HT-29 (cell line): ENCODE measurements around the gene GFOD1. TPM values are rescaled to one million over a fixed set of nuclear protein-coding genes. Genes with fewer than 3 reads are reported as not detected.

Experiments used
- DNase-seq: peaks from one replicate; pipeline ENCODE4 v3.0.0-alpha.2; 2015; ENCODE audit warnings: low spot score
- total RNA-seq: library from RNA; depleted of rRNA; stranded (reverse); fragments of >200 nt; shearing (Covaris generic); gene quantifications from 2 replicates; pipeline ENCODE4 v1.2.3, GENCODE V29; 2014; rRNA removed

Gene GFOD1, protein sequence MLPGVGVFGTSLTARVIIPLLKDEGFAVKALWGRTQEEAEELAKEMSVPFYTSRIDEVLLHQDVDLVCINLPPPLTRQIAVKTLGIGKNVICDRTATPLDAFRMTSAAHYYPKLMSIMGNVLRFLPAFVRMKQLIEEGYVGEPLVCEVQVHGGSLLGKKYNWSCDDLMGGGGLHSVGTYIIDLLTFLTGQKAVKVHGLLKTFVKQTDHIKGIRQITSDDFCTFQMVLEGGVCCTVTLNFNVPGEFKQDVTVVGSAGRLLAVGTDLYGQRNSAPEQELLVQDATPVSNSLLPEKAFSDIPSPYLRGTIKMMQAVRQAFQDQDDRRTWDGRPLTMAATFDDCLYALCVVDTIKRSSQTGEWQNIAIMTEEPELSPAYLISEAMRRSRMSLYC
- 13.3 and 13.5 TPM in 2 replicates for total RNA-seq

DNA sequence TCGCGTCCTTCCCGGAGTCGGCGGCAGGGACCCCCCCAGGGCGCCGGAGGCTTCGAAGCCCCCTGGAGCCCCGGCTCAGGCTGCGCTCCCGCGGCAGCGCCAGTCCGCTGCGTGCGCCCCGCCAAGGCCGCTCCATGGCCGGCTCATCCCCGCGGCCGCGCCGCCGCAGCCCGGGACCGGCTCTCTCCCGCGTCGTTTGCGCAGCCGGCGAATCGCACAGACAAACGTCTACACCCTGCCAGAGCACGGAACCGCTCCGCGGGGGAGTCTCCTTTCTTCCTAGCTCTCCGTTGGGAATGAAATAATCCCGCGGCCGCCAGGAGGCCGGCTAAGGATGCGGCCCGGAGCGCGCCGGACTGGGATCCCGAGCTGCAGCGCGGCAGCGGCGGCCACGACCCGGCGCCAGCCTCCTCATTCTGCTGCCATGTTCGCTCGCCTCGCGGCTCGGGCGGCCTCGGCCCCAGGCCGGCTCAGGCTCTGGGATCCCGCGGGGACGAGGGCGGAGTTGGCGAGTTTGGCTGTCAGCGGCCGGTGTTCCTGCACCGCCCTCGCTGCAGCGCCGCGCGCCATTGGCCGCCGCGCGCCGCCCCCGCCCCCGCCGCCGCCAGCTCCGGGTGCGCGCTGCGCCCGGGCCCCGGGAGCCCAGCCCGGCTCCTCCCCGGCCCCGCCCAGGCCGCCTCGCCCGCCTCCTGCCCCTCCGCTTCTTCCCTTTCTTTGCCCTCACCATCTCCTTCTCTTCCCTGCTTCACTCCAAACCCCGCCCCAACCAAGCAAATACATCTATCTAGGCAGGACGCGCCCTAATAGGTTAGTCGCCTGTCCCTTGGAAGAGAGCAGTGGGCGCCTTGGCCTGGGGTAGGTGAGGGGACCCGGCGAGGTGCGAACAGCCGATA lies at the start of gene GFOD1:
TSS of gene GFOD1 (minus strand) at position 479 of the 893 bp plus-strand sequence. CDS start 710 bp downstream, outside the sequence.
- peak; percentile 85 for DNase-seq

DNA sequence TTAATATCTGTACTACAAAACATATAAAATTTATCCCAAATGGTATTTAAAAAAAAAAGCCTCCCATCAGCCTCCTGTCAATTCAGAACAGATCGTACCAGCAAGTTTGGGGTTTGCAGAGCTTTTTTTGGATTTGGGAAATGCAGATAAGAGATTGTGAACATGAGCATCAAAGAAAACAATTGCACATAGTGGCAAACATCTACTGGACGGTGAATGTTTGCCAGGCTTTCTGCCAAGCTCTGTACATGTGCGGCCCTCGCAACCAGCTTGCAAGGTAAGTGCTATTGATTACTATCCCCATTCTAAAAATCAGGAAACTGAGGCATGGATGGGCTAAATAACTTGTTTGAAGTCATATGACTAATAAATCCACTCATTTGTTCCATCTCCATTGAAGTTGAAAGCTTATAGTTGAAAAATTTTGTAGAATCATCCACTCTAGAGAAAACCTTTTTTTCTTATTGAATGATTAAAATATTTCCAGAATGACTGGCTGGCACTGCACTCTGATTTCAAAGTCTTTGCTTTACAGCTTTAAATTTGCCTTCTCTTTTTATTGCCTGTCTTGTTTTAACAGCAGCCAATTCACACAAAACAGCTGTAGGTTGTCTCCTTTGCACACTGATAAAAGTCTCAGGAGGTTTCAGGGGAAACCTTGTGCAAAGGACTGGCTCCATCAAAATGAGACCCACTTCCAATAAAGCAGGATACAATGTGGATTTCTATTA lies 49.6 kb upstream of the GFOD1 start:
- DNase-seq = no peak

DNA sequence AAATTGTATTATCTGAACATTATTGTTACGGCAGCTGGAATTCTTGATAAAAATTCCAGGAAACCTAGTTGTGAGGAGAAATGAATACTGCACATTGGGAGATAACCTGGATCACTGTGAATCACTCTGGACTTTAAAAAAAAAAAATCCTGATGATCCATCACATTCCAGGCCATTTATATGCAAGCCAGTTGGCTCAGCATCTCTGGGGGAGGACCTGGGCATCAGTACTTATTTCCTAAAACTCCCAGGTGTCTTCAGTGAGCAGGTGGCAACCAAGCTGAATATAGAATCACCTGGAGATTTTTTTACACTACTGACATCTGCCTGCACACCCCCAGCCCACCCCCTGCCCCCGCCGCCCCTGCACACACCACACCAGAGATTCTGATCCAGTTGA lies 47.9 kb upstream of the GFOD1 start:
- no peak for DNase-seq

DNA sequence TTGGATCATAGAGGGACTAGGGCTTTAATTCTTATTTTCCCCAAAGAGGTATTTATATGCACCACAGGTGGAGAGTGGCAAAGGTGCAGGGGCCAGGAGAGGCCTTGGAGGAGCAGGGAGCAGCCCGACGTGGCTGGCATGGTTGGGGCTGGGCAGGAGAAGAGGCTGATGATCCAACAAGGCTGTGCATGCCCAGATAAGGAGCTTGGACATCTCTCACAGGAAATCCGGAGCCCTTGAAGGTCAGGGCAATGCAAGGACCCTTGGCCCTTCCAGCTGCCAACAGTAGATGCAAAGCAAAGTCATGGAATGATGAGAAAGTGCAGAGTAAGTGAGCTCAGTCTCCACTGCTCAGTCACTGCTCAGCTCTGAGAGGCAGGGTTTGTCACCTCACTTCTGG lies 47.1 kb upstream of the GFOD1 start:
- no peak for DNase-seq

DNA sequence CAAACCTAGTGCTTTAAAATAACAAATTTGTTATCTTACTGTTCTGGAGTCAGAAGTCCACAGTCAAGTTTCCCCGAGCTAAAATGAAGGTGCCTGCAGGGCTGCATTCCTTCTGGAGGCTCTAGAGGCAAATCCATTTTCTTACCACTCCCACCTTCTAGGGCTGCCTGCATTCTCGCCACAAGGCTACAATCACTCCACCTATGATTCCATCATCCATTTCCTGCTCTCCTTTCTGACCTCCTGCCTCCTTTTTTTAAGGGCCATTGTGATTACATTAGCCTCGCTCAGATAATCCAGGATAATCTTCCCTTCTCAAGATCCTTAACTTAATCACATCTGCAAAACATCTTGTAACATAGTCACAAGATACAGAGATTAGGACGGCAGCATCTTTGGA lies 44.6 kb upstream of the GFOD1 start:
- DNase-seq = no peak

DNA sequence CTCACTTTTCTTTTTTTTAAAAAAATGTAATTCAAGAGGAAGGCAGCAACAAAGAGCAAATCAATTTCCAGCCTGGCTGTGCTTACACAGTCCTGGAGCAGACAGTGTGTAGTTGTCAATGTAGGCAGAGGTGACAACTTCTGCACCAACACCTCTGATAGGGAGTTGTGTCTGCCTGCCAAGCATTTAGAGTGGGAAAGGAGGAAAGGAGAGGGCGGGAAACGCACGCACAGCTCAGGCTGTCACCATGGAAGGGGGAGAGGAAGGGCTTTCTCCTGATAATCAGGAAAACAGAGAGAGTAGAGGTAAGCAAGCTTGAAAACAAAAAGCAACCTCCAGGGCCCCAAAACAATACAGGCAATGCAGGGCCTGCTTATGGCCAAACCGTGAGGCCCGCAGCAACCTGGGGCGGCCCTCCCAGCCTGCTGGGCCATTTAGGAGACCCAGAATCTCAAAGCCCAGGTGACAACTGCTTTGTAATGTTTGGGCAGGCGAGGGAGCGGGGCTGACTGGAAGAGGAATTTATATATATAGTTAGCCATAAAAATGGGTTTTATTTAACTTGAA lies 41.5 kb upstream of the GFOD1 start:
- DNase-seq = no peak

DNA sequence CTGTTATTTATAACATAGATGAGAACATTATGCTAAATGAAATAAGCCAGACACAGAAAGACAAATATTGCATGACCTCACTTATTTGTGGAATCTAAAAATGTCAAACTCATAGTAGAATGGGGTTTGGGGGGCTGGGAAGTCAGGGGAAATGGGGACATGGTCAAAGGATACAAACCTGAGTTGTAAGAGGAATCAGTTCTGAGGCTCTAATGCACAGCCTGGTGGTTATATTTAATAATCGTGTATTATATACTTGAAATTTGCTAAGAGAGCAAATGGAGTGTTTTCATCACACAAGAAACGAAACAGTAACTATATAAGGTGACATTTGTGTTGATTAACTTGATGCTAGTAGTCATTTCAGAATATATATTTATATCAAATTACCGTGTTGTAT lies 40.8 kb upstream of the GFOD1 start:
- DNase-seq = peak; percentile 16

DNA sequence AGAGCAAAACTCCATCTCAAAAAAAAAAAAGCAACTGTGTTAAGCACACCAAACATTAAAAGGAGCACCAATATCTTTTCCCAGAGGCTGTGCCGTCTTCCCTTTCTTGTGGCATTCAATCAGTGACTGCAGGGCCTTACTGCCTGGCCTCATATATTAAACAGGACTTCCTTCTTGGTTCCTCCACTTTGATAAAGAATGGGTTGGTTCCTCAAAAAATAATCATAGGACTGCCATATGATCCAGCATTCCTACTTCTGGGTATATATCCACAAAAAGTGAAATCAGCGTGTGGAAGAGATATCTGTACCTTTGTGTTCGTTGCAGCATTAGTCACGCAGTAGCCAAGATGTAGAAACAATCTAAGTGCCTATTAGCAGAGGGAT lies 40.3 kb upstream of the GFOD1 start:
- DNase-seq = no peak

DNA sequence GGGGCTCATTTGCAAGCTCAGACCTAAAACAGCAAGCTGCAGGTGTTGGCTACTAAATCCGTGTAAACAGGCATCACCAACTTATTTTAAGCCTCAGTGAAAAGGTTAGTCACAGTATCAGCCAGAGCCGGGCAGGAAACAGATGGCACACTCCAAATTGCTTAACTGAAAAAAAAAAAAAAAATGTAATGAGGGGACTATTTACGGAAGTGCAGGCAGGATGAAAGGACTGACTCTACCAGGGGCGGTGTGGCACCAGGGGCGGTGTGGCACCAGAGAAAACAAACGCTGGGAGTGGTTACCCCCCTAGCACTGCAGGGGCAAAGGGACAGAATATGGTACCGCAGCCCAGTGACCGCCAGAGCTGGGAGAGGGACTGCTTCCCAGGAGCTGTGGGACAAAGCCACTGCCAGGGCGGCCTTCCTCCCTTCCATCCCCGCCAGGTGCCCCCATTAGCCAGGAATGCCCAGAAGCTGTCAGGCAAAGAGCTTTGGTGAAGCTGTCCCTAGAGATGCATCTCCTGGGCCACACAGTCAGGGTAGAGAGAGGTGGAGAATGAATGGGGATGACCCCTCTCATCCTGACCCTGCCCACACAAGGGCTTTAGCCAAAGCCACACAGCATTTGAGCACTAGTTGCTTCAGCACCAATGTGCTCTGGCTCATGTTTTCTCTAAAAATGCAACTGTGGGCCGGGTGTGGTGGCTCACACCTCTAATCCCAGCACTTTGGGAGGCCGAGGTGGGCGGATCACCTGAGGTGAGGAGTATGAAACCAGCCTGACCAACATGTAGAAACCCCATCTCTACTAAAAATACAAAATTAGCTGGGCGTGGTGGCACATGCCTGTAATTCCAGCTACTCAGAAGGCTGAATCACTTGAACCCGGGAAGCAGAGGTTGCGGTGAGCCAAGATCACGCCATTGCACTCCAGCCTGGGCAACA lies 39.6 kb upstream of the GFOD1 start:
- no peak for DNase-seq

DNA sequence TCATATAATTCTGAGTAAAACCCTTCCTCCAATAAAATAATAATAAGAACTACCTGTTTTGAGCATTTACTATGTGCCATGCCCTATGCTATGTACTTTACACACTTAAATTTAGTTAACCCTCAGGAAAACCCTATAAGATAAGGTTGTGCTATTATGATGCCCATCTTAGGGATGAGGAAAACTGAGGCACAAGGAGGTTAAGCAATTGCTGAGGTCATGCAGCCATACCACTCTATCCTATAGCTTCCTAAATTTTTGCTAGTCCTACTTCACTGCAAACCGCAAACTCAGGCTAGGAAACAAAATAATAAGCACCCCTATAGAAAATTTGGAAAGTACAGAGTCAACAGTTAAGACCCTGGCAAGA lies 38.9 kb upstream of the GFOD1 start:
- DNase-seq = no peak

DNA sequence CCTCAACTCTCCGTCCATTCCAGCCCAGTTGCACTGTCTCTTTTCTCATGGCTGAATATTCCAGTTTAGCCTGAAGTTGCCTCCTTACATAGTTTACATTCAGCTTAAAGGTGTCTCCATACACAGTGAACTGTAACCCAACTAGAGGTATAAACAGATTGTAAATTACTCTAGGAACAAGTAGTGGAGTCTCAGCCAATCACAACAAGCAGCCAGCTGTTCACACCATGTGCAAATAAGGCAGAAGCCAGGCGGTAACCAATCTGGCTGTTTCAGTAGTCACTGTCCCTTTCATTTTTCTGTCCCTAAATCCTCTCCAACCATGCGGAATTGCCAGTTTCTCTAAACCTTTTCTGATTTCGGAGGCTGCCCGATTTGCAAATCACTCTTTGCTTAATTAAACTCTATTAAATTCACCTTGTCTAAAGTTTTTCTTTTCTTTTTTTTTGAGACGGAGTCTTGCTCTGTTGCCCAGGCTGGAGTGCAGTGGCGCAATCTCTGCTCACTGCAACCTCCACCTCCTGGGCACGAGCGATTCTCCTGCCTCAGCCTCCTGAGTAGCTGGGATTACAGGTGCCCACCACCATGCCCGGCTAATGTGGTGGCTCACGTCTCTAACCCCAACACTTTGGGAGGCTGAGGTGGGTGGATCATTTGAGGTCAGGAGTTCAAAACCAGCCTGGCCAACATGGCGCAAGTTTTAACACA lies 37.6 kb upstream of the GFOD1 start:
- no peak for DNase-seq

DNA sequence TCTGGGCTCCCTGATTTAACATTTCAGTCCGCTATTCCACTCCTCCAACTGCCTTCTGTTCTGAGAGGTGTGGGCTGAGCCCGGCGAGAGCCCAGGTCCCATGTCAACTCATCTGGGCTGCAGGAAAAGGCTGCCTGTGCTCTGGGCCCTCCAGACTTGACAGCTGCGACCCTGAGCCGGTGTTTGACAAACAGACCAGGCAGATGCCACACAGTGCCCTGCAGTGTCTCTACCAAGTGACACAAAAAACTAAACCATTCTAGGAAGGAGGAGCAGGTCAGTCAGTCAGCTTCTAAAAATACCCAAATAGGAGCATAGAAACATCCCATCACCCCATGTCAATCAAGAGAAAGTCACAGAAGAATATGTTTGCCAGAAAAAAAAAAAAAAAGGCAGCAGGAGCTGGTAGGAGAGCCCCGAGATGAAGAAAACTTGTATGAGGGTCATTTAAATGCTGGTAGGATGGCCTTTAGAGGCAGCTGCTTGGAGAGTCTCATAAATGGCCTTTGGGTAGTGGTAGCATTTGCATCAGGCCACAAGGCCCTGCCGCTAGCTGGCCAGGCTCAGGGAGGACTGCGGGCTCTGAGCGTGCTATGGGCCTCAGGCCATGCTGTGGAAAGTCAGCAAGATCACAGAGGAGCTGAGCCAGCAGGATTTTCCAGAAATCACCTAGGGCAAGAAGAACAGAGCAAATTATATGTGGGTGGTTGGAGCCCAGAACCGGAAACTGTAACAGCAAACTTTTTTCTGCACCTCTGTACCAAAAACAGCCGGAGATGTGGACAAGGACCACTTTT lies 36.6 kb upstream of the GFOD1 start:
- no peak for DNase-seq

DNA sequence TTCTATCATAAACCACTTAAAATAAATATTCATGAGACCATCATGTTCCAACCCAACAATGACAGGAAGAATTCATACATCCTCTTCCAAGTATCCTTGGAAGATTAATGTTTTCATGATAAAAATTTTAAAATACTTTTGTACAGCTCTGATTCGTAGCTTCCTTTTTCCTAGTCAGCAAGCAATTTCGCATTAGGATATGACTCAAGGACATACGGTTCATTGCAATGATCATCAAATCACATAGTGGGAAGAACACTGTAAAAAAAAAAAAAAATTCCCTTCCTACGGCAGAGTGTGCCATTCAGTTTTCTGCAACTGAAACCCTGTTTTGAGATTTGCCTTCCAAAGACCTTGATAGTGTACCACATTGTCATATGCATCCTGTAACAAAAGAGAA lies 35.3 kb upstream of the GFOD1 start:
- no peak for DNase-seq

DNA sequence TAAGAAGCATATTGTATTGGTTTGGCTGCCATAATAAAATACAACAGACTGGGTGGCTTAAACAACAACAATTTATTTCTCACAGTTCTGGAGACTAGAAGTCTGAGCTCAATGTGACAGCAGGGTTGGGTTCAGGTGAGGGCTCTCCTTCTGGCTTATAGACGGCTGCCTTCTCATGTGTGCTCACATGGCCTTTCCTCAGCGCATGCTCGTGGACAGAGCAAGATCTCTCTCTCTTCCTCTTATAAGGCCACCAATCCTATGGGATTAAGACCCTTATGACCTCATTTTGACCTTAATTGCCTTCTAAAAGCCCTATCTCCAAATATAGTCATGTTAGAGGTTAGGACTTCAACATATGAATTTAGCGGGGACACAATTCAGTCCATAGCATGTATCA lies 32.4 kb upstream of the GFOD1 start:
- DNase-seq = no peak

DNA sequence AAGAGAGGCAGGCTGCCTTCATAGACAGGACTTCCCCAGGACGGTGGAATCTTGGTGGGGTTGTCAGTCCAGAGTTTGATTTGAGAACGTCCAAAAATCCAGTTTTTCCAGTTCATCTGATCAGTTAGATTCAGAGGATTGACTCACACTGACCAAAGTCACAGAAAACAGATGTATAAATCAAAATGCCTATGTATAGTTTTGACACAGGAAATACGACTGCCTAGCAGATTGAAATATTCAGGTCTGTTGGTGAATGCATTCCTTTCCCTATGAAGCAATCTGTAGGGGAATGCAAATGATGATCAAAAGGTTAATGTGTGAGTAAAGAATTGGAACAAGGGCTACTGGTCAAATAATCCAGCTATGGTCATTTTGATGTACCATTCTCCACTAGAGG lies 29.7 kb upstream of the GFOD1 start:
- peak; percentile 63 for DNase-seq

DNA sequence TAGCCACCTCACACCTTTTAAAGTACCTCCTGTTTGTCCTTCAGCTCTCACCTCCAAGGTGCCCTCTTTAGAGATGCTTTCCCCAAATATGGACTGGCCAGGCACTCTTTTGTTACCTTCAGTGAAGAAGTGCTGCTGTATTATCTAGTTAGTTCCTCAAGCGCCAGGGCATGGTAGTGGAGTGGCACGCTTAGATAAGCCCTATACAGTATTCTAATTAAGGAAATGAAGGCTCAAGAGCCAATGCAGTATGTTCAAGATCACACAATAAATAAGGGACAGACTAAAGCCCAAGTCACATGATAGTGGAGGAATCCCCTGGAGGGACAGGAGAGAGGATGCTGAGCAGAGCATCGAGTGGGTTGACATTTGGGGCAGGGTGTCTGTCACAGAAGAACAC lies 28.5 kb upstream of the GFOD1 start:
- no peak for DNase-seq

DNA sequence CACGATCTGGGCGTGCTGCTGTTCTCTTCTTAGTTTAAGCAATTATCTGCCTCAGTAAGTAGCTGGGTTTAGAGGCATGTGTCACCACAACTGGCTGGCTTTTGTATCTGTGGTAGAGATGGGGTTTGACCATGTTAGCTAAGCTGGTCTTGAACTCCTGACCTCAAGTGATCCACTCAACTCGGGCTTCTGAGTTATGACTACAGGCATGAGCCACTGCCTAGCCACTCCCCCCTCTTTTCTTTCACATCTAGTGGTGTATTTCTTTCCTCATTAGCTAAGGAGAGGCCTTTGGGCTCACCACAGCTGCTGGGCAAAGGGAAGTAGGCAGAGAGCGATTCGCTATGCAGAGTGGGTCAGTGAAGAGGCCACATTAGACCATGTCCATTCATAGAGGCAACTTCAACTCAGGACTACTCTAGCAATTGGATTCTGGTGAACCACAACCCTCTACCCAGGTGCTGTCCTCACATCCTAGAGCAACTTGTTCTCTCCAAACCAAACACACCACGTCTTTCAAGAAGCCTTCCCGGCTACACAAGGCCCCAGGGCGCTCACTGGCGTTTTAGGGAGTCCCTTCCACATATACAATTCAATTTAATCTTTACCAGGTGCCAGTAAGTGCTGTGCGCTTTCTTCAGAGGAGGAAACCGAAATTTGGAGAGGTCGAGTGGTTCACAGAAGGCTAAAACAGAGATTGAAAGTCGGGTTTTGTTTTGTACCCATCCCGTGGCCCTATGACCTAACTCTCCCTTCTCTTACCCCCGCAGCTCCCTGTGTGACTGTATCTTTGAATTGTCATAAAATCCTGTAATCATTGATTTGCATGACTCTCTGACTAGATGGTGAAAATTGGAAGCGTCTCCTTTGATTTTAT lies 26.5 kb upstream of the GFOD1 start:
- DNase-seq = no peak

DNA sequence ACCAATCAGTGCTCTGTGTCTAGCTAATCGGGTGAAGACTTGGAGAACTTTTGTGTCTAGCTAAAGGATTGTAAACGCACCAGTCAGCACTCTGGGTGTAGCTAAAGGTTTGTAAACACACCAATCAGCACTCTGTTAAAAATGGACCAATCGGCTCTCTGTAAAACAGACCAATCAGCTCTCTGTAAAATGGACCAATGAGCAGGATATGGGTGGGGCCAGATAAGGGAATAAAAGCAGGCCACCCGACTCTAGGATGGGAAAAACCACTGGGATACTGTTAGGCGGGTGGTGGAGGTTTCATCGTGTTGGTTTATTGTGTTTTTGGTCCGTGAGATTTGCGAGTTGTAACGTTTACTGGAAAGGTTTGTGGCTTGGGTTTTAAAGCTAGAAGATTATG lies 25.5 kb upstream of the GFOD1 start:
- DNase-seq = no peak
